HT1080 (cell line): ENCODE data around the gene PYDC2. TPM values are rescaled to one million over a fixed set of nuclear protein-coding genes. Genes with fewer than 3 reads are reported as not detected.
"Not testable (repeated sequence)": the region's sequence is repeated elsewhere in the genome, so short reads cannot be mapped to it uniquely, and the experiment has no call there.

ENCODE experiments used
- DNase-seq: peaks from one replicate; pipeline ENCODE4 v3.0.0-alpha.2; 2015; ENCODE audit warnings: low read depth
- small RNA-seq: library from RNA; depleted of rRNA; stranded (forward); fragments of <200 nt; gene quantifications from one replicate; pipeline ENCODE3, GENCODE V24; 2014
- total RNA-seq: library from RNA; depleted of rRNA; stranded (reverse); fragments of >200 nt; shearing (Covaris generic); gene quantifications from 2 replicates; pipeline ENCODE4 v1.2.3, GENCODE V29; 2014; rRNA removed

PYDC2 gene
- total RNA-seq, 1 experiment from 2014 or later = not detected

DNA sequence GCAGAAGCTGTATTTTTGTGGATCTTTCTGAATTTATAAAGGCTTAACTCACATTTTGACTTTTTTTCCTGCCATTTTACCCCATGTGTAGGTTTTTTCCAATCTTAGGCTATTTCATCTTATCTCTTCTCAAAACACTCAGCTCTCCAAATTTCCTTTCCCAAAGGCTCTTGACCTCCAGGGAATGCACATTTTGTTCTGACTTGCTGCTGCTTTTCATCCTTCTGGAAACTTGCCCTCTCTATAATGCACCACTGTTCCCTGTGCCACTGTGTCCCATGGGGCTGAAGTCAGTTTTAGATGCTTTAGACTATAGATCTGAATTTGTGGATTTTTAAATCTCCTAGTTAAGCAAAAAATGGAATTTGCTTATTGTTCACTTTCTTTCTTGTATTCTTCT is 9.1 kb downstream of the PYDC2 start:
- DNase-seq = no peak

GRCh38 chr3:191470545-191470944 is 9.6 kb downstream of the PYDC2 start:
- no peak for DNase-seq

DNA sequence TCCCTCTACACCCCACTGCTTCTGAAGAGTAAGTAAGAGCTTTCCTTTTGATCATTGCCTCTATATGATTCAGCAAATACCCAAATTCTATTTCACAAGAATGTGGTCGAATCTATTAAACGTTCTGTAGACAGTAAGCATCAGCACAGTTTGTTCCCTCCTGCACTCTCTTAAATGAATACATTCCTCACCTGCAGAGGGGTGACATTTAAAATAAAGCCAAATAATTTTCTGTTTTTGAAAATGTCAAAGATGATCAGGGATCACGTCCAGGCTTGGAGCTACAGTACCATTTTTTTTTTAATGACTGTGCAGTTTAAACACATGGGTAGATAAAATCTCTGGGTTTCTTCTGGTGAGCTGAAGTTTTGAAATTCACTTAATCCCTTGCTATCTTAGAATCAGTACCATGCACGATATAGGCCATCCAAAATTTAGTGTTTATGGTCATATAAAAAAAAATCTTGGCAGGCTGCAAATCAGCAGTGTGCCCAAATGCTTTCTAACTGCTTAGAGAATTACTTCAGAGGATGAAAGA is 12.8 kb downstream of the PYDC2 start:
- no peak for DNase-seq

DNA sequence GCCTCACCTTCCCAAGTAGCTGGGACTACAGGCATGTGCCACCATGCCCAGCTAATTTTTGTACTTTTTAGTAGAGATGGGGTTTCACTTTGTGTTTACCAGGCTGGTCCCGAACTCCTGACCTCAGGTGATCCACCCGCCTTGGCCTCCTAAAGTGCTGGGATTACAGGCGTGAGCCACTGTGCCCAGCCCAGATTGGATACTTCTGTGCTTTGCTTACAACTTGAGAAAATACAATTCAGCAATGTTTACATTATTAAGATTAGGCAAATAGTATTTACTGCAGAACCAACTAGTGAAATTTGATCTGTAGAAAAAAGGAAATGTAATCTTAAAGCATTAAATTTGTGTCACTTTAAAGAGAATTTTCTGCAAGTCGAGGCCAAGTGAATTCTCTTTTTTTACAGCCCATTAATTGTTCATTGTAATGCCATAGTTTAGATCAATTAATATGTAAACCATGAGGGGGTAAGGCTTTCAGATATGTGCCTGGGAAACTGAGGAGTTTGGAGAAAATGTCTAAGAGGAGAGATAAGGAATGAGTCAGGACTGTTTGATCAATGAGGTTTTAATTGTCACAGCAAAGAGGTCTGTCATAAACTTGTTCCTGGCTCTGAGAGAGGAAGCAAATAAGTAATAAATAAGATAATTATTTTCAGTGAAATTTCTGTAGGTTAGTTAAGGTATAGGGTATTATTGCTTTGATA is 15.3 kb downstream of the PYDC2 start:
- DNase-seq = peak; percentile 17

DNA sequence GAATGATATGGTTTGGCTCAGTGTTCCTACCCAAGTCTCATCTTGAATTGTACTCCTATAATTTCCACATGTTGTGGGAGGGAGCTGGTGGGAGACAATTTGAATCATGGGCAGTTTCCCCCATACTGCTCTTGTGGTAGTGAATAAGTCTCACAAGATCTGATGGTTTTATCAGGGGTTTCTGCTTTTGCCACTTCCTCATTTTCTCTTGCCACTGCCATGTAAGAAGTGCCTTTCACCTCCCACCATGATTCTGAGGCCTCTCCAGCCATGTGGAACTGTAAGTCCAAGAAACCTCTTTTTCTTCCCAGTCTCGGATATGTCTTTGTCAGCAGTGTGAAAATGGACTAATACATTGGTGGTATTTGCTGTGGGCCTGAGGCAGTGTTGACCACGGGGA is 23.0 kb downstream of the PYDC2 start:
- DNase-seq = not testable (repeated sequence)

DNA sequence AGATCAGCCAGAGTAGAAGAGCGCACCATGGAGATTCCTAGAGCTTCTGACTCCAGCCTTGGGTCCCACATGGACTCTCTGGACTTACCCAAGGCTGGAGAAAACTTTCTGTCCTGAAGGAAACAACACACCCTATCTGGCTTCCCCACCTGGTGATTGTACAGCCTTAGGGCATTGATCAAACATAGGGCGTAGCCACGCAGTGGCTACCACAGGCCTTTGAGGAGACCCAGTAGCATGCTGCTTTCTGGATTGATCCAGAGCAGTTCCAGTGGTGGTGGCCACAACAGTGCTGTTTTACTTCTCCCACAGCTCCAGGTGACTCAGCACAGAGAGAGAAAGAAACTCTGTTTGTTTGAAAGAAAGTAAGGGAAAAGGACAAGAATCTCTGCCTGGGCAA is 23.5 kb downstream of the PYDC2 start:
- DNase-seq = peak; percentile 45

- DNase-seq = peak; percentile 83
Measured at GRCh38 chr3:191492601-191493000, 31.6 kb downstream of the PYDC2 start.

GRCh38 chr3:191493336-191493735 is 32.4 kb downstream of the PYDC2 start:
- DNase-seq = no peak

- DNase-seq = peak; percentile 76
Measured at GRCh38 chr3:191499307-191500080, 38.5 kb downstream of the PYDC2 start.

DNA sequence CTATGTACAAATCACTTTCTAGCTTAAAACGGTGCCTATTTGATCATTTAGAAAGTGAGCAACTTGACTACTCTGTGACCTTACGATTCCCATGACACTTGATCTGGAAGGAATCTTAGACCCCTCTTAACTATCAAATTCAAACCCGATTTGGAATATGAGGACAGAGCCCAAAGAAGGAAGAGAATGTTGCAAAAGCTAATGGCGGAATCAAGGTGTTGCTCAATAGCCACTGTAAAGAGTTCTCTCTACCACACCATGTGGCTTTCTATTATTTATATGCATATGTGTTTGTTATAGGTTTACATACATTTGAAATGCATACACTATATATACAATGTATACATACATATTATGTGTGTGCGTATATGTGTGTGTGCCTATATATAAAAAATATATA is 39.9 kb downstream of the PYDC2 start:
- no peak for DNase-seq

DNA sequence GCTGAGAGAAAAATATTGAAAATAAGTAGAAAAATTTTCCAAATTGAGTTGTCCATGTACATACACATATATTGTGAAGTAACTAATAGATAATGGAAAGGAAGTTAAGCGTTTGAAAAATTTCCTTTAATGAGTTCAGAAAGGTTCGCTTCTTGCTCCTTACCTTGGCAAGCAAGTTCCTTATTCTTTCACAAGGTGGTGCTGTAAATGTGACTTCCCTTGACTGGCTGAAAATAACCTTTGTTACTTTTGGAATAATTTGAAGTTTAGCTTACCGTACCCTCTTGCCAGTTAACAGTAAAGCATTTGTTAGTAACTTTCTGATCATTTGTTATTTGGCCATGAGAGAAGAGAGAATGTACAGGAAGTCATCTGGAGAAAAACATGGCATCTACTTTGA is 41.6 kb downstream of the PYDC2 start:
- DNase-seq = no peak

DNA sequence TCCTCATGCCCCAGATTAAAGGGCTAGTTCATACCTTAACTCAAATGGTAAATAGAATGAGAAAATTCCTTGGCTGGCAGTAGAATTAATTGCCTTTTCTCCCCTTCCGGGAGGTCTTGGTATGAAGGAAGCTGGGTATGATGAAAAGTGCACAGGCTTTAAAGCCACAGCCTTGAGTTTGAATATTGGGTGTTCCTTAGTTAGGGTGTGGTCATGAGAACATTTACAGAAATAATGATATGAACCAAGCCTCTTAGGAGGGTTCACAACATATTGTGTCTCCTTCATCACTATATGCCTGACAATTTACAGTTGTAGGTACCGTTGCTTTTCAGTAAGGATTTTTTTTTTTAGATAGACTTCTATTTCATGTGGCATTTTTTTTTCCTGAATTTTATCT is 48.1 kb downstream of the PYDC2 start:
- DNase-seq = no peak

Small RNA genes within 50 kb of the gene (small RNA-seq; reads per million reads assigned to genes)
- not detected for gene PYDC2

Other genes starting within 250 kb of the PYDC2 start
- 119 and 131 TPM in 2 replicates for gene CCDC50, start 131.8 kb upstream of the PYDC2 start, total RNA-seq
- gene UTS2B, start 130.6 kb upstream of the PYDC2 start, total RNA-seq = 0.16 and 0.73 TPM in 2 replicates